Activated naive CD8-positive, alpha-beta T cell (primary cell): ENCODE data around the gene WDR5.

Source experiments
- H3K27ac Mint-ChIP-seq: one replicate; pipeline ENCODE4 v1.8.0; 2021; ENCODE audit warnings: mixed read lengths
- H3K27me3 Mint-ChIP-seq: one replicate; pipeline ENCODE4 v1.8.0; 2021; ENCODE audit warnings: mixed read lengths
- H3K36me3 Mint-ChIP-seq: one replicate; pipeline ENCODE4 v1.8.0; 2021; ENCODE audit warnings: mixed read lengths
- H3K4me1 Mint-ChIP-seq: one replicate; pipeline ENCODE4 v1.8.0; 2021; ENCODE audit warnings: low read depth, mixed read lengths
- H3K4me3 Mint-ChIP-seq: one replicate; pipeline ENCODE4 v1.8.0; 2021; ENCODE audit warnings: mild to moderate bottlenecking, mixed read lengths
- H3K9me3 Mint-ChIP-seq: one replicate; pipeline ENCODE4 v1.8.0; 2021; ENCODE audit warnings: low read depth, mixed read lengths

WDR5 gene

GRCh38 chr9:134145262-134145661, 9.4 kb downstream of the WDR5 start:
- Mint-ChIP-seq H3K4me1 (peaks cover 3% of the 10 kb centered on the region), H3K9me3 (no peaks in the 10 kb centered on the region), H3K27ac (no peak overlapping the region), H3K4me3 (no peak overlapping the region), H3K27me3 (no peaks in the 10 kb centered on the region), H3K36me3 (peaks cover 7% of the 10 kb centered on the region)

DNA sequence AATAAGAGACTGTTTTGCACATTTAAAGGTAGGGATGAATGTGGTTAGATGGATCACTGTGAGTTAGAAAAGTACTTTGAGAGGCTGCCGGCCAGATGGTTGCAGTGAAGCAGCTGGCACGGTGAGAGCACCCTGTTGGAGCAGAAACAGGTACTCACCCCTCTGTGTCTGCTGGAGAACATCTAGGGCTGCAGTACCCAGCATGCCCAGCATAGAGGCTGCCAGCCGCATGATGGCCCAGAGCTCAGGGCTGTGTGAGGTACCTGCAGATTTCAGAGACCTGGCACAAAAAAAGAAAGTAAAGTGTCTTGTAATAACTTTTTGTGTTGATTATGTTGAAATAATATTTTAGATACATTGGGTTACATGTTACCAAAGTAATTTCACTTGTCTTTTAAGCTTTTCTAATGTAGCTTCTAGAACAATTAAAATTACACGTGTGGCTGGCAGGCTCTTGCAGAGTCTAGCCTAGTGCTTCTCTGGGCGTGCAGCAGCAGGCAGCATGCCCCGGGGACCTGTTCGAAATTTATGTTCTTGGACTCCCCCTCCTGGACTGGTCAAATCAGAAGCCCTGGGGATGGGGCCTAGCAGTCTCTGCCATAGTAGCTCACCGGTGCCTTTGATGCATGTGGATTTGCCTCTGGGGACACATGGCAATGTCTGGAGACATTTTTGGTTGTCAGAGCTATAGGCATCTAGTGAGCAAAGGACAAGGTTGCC, 11.1 kb downstream of the WDR5 start:
- no peak overlapping the region for H3K4me3 Mint-ChIP-seq
- H3K9me3 Mint-ChIP-seq: no peaks in the 10 kb centered on the region
- no peaks in the 10 kb centered on the region for H3K27me3 Mint-ChIP-seq
- peaks cover 9% of the 10 kb centered on the region for H3K36me3 Mint-ChIP-seq
- peaks cover 2% of the 10 kb centered on the region for H3K4me1 Mint-ChIP-seq
- H3K27ac Mint-ChIP-seq: no peak overlapping the region

DNA sequence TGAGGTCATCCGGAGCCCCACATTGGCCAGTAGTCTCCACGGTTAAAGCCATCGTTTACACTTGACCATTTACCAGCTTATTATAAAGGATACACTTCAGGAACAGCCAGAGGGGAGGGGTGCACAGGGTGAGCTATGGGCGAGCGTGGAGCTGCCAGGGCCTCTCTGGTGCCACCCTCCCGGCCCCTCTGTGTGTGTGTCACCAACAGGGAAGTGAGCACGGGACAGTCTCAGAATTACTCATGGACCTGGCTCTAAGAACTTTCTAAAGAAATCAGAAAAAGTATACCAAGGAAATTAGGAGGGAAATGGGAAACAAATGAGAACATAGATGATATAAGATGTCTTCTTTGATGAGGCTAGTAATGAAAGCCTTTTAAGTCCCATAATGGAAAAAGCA, 13.5 kb downstream of the WDR5 start:
- H3K9me3 Mint-ChIP-seq: no peaks in the 10 kb centered on the region
- no peaks in the 10 kb centered on the region for H3K27me3 Mint-ChIP-seq
- no peak overlapping the region for H3K27ac Mint-ChIP-seq
- H3K36me3 Mint-ChIP-seq: peaks cover 6% of the 10 kb centered on the region
- peaks cover 2% of the 10 kb centered on the region for H3K4me1 Mint-ChIP-seq
- no peak overlapping the region for H3K4me3 Mint-ChIP-seq

DNA sequence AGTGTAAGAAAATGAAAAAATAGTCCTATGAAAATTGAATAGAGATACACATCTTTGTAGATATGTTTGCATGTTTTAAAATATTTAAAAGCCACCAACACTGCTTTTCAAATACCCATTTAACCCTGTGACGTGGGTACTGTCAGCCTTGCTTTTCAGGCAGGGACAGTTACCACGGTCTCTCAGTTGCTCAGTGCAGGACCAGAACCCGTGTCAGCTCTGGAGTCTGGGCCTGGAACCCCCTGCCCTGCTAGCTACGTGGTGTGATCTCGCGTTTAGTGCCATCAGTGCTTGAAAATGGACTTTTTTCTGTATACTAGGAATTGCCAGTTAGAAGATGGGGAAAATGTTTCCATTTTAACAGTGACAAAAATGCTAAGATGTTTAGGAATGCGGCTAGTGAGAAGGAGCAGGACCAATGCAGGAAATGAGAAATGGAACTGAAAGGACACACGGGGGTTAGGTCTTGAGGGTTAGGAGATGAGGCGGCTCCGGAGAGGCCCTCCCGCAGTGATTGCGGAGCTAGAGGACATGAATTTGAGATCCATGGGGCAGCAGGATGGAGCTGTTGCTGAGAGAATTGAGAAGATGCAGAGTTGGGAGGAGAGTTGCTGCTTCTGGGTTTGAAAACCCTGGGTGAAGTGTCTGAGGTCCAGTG, 14.8 kb downstream of the WDR5 start:
- Mint-ChIP-seq H3K27ac (no peak overlapping the region), H3K27me3 (no peaks in the 10 kb centered on the region), H3K4me3 (no peak overlapping the region), H3K4me1 (peaks cover 2% of the 10 kb centered on the region), H3K36me3 (peaks cover 6% of the 10 kb centered on the region), H3K9me3 (no peaks in the 10 kb centered on the region)

GRCh38 chr9:134152022-134152448, 16.2 kb downstream of the WDR5 start:
- no peaks in the 10 kb centered on the region for H3K9me3 Mint-ChIP-seq
- no peak overlapping the region for H3K27ac Mint-ChIP-seq
- H3K4me1 Mint-ChIP-seq: no peaks in the 10 kb centered on the region
- peaks cover 6% of the 10 kb centered on the region for H3K36me3 Mint-ChIP-seq
- H3K27me3 Mint-ChIP-seq: no peaks in the 10 kb centered on the region
- H3K4me3 Mint-ChIP-seq: no peak overlapping the region

- no peaks in the 10 kb centered on the region for H3K27me3 Mint-ChIP-seq
- H3K4me3 Mint-ChIP-seq: no peak overlapping the region
- no peaks in the 10 kb centered on the region for H3K4me1 Mint-ChIP-seq
- H3K36me3 Mint-ChIP-seq: peaks cover 6% of the 10 kb centered on the region
- no peak overlapping the region for H3K27ac Mint-ChIP-seq
- H3K9me3 Mint-ChIP-seq: no peaks in the 10 kb centered on the region
These were observed 16.6 kb downstream of the WDR5 start for GRCh38 chr9:134152488-134152887.

GRCh38 chr9:134153450-134153849, 17.6 kb downstream of the WDR5 start:
- peaks cover 6% of the 10 kb centered on the region for H3K36me3 Mint-ChIP-seq
- no peaks in the 10 kb centered on the region for H3K4me1 Mint-ChIP-seq
- no peaks in the 10 kb centered on the region for H3K9me3 Mint-ChIP-seq

DNA sequence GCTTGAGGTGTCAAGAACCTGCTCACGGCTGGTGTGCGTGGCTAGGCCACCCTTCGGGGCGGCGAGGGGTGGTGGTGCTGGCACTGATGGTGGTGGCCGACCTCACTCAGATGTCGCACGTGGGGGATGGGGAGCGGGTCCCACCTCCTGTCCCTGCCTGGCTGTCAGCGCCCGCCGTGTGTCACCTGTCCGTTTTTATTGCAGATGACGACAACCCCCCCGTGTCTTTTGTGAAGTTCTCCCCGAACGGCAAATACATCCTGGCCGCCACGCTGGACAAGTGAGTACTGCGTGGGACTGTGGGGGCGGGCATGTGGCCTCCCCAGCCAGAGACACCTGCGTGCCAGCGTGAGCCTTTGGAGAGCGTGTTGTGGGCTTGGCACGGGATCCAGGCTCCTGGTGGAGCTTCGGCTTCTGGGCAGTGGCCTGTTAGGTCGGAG, 18.4 kb downstream of the WDR5 start:
- H3K27ac Mint-ChIP-seq: no peak overlapping the region
- H3K9me3 Mint-ChIP-seq: no peaks in the 10 kb centered on the region
- H3K27me3 Mint-ChIP-seq: no peaks in the 10 kb centered on the region
- peaks cover 4% of the 10 kb centered on the region for H3K36me3 Mint-ChIP-seq
- H3K4me3 Mint-ChIP-seq: no peak overlapping the region
- H3K4me1 Mint-ChIP-seq: no peaks in the 10 kb centered on the region

More at GRCh38 chr9:134153450-134153849, 17.6 kb downstream of the WDR5 start:
- no peak overlapping the region for H3K27ac Mint-ChIP-seq
- H3K27me3 Mint-ChIP-seq: no peaks in the 10 kb centered on the region
- H3K4me3 Mint-ChIP-seq: no peak overlapping the region

GRCh38 chr9:134155812-134156377, 20.0 kb downstream of the WDR5 start:
- H3K4me3 Mint-ChIP-seq: no peak overlapping the region
- H3K27ac Mint-ChIP-seq: no peak overlapping the region
- H3K27me3 Mint-ChIP-seq: no peaks in the 10 kb centered on the region
- H3K36me3 Mint-ChIP-seq: peaks cover 1% of the 10 kb centered on the region
- no peaks in the 10 kb centered on the region for H3K9me3 Mint-ChIP-seq
- no peaks in the 10 kb centered on the region for H3K4me1 Mint-ChIP-seq

DNA sequence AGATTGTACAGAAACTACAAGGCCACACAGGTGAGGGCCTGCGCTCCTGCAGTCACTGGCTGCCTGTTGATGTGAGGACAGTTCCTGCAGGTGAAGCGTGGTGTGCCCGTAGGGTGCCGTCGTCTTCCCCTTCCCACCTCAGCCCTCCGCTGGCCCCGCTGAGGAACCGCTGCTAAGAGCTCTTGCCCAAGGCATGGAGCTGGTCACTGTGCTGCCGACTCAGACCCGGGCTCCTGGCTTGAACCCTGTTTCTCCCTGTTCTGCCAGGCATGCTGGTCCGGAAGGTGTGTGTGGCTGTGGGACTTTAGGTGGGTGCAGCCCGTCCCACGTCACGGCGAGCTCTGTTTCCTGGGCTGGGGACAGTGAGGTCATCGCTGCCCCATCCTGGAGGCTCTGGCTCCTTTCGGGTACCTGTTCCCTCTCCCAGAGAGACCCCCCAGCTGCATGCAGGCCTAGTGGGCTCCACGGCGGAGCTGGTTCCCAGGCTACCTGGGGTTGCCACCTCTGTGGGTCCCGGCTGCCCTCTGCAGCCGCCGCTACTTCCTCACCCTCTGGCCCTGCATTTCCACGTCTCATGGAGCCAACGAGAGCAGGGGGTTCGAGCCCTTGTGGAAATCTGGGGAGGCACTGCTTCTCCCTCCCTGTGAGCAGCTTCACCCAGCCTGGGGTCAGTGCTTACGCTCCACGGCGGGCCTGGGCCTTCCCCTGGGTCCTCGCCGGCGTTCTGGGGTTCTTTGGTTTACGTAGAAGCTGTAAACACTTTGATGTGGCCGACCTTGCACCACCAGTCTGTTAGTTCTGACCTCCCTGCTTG, 20.9 kb downstream of the WDR5 start:
- H3K27me3 Mint-ChIP-seq: no peaks in the 10 kb centered on the region
- no peaks in the 10 kb centered on the region for H3K36me3 Mint-ChIP-seq
- H3K4me3 Mint-ChIP-seq: no peak overlapping the region
- H3K4me1 Mint-ChIP-seq: no peaks in the 10 kb centered on the region
- no peaks in the 10 kb centered on the region for H3K9me3 Mint-ChIP-seq
- H3K27ac Mint-ChIP-seq: no peak overlapping the region

- no peak overlapping the region for H3K27ac Mint-ChIP-seq
- H3K9me3 Mint-ChIP-seq: no peaks in the 10 kb centered on the region
- H3K27me3 Mint-ChIP-seq: no peaks in the 10 kb centered on the region
- H3K4me3 Mint-ChIP-seq: no peak overlapping the region
- peaks cover 3% of the 10 kb centered on the region for H3K4me1 Mint-ChIP-seq
- no peaks in the 10 kb centered on the region for H3K36me3 Mint-ChIP-seq
These were observed 21.6 kb downstream of the WDR5 start for GRCh38 chr9:134157378-134157885.

DNA sequence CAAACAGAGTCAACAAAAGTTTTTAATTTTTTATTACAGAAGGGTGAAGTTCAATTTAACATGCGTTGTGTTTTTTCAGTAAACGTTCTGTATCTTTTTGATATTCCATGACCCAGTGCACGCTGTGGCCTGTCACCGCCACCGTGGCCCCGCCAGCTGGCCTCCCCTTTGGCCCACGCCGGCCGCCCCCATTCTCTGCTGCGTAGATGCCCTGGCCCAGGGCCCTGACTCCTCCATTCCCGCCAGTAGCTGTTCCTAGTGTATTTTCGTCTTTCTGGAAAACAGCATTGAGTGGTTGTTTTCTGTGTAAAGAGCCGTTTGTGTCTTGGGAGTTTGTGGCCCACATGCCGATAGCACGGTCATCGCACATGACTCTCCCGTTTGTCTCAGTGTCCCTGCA, 22.4 kb downstream of the WDR5 start:
- H3K36me3 Mint-ChIP-seq: no peaks in the 10 kb centered on the region
- no peak overlapping the region for H3K4me3 Mint-ChIP-seq
- H3K4me1 Mint-ChIP-seq: peaks cover 5% of the 10 kb centered on the region
- H3K9me3 Mint-ChIP-seq: no peaks in the 10 kb centered on the region
- H3K27ac Mint-ChIP-seq: no peak overlapping the region
- no peaks in the 10 kb centered on the region for H3K27me3 Mint-ChIP-seq

- no peak overlapping the region for H3K4me3 Mint-ChIP-seq
- H3K27ac Mint-ChIP-seq: no peak overlapping the region
- no peaks in the 10 kb centered on the region for H3K36me3 Mint-ChIP-seq
- H3K9me3 Mint-ChIP-seq: no peaks in the 10 kb centered on the region
- H3K4me1 Mint-ChIP-seq: peaks cover 8% of the 10 kb centered on the region
- H3K27me3 Mint-ChIP-seq: no peaks in the 10 kb centered on the region
These were observed 23.0 kb downstream of the WDR5 start for GRCh38 chr9:134158753-134159392.

DNA sequence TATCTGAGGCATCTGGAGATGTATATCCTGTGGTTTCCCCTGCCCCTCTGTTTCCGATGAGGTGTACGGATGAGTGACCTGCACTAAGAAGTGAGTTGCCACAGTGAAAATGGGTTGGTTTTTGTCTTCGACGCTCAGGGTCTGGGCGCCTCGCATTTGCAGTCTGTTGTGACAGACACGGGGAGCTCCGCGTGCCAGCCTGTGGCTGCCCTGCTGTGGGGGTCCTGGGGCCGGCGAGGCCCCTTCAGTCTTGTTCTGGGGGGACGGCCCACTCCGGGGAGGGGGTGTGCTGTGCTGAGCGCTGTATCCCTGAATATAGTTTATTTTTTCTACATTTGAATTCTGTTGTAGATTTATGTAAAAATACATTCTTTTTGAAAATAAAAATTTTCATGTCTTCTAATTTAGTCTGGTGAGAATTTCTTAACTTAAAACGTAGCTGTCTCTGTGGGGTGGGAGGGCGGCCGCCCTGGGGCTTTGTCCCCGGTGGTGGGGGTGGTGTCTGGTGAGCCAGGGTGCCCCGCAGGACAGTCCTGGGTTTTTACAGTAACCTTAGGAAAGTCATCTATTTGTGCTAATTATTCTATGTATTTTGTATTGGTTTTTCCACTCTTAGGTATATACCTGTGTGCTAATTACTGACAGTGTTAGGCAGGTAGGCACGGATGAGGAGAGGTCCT, 23.8 kb downstream of the WDR5 start:
- Mint-ChIP-seq H3K36me3 (no peaks in the 10 kb centered on the region), H3K9me3 (no peaks in the 10 kb centered on the region), H3K4me3 (no peak overlapping the region), H3K27ac (no peak overlapping the region), H3K27me3 (no peaks in the 10 kb centered on the region), H3K4me1 (peaks cover 8% of the 10 kb centered on the region)
